H54 (cell line): ENCODE data around the gene SYNDIG1.

Experiments
- DNase-seq: peaks from one replicate; pipeline ENCODE4 v3.0.0; 2011; ENCODE audit warnings: low spot score, mixed read lengths; ENCODE audit not compliant: insufficient read length
- FAIRE-seq: peaks from 3 replicates; lab custom pipeline; 2011; peaks lifted over from hg19 to GRCh38; lab: Jason Lieb, UNC
- POLR2A ChIP-seq: IDR thresholded peaks from 2 replicates; pipeline ENCODE4 v1.6.1; 2011; ENCODE audit warnings: low read depth, mild to moderate bottlenecking, low read length

Gene SYNDIG1

DNA sequence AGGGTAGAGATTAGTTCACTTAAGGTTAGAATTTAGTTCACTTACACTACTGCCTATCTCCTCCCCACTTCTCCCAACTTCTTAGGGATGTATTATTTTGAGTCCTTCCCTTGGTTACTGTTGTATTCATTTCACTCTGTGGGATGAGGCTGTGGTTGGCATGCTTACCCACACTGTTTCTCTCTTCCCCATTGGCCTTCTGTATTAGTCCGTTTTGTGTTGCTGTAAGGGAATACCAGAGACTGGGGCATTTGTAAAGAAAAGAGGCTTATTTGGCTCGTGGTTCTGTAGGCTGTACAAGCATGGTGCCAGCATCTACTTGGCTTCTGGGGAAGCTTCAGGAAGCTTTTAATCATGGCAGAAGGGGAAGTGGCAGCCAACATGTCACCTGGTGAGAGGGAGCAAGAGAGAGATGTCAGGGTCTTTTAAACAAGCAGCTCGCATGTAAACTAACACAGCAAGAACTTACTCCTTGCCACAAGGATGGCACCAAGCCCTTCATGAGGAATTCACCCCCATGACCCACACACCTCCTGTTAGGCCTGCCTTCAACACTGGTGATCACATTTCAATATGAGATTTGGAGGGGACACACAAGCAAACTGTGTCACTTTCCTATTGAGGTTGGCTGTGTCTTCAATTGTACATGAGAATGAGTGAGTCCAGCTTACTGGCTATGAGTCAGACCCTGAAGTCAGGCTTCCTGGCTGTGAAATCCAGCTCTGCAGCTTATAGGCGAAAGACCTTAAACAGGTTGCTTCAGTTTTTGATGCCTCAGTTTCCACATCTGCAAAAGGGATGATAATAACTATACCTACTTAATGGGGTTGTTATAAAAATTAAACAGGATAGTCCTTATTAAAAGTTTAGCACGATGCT lies 53.3 kb downstream of the SYNDIG1 start:
- TF ChIP-seq POLR2A, result no peak
- no peak for FAIRE-seq
- no peak for DNase-seq

DNA sequence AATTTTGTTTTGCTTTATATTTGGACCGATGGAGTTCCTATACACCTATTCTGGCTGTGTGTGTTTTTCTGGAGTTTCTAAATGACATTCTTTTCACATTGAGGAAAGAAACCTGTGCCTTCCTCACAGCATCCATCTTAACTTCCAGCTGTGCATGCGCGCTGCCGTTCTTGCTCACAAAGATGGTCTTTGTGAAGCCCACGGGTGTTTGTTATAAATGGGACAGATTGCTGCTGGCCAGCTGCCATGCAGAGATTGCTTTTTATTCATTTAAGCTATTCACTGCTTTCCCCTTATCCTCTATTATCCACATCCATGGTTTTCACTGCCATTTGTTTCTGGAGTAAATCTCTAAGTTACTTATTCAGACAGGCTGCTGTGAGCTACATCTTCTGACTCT lies 54.2 kb downstream of the SYNDIG1 start:
- no peak for FAIRE-seq
- no peak for DNase-seq
- no peak for TF ChIP-seq POLR2A

DNA sequence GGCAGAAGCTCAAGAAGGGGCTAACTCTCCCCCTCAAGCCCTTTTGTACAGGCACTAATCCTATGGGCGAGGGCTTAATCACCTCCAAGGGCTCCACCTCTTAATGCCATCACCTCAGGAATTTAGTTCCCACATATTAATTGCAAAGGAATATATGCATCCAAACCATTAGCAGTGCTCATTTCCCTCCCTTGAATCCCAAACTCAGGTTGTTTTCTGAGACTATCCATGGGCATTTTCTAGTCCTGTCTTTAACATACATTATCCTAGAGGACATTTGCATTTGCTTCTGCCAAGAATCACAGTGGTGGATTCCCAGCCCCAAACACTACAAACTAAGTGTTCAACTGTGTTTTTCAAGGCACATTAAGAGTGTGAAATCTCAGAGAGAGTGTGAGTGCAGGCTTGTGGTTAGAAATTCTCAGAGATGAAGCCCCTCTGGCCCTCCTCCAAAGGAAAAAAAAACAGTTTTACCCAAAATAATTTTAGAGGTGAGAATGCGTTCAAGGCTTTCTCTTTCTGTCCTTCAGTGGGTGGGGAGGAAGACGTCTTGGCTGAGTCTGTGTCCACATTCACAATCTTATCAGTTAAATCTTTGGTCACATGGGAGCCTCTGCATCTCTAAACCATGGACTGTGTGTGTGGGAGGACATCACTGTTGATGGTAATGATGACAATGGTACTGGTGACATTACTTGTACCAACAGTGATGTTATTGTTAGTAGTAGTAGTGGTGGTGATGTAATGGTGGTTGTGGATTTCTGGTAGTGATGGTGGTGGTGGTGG lies 59.3 kb downstream of the SYNDIG1 start:
- DNase-seq (no peak), FAIRE-seq (no peak)
- no peak for TF ChIP-seq POLR2A

DNA sequence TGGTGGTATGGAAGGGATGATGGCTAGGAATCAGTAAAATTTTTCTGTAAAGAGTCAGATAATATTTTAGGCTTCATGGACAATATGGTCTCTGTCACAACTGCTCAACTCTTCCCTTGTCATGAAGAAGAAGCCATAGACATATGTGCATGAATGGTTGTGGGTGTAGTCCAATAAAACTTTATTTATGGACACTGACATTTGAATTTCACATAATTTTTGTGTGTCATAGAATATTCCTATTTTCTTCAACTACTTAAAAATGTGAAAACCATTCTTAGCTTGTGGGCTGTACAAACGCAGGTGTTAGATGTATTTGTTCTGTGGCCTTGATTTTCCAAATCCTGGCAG lies 59.9 kb downstream of the SYNDIG1 start:
- FAIRE-seq, result no peak
- DNase-seq, result no peak

DNA sequence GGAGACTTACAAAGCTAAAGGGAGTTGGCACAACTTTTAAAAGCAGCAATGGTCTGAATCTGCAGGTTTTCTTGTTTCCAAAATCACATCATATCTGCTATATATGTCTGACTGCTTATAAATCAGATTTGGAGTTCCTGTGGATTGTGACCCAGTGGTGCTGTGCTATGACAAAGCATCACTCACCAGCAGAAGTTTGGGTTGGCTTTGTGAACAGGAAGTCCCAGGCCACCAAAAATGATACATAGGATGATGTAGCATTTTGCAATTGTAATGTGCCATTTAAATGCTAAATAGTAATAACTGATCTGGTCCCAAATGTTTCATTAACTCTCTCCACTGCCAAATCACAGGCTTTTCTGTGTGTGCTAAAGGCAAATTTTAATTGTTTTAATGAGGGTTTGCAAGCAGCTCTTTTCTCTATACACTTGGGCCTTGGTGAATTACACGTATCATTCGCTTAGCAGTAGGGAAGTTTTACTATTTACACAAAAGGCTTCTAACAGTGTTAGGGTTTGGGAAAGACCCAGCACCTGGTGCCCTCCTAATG lies 60.8 kb downstream of the SYNDIG1 start:
- no peak for TF ChIP-seq POLR2A
- no peak for FAIRE-seq
- DNase-seq, result no peak

More for the DNA sequence above, 59.9 kb downstream of the SYNDIG1 start:
- TF ChIP-seq POLR2A, result no peak

DNA sequence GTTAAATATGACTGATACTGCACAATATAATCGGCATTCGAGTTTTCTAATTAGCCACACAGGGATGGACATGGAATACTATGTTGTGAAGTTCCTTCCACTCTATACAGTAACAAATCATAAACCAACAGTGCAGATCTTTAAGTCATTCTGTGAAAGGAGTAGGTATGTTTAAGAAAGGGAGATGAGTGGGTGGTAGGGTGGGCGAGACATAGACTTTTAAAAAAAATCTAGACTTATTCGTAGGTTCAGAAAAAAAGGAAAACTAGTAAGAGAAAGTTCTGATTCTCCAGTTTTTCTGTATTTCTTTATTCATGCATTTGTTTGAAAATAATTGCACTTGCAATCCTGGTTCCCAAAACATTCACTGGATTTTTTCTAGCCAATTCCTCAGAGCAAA lies 61.8 kb downstream of the SYNDIG1 start:
- no peak for FAIRE-seq
- TF ChIP-seq POLR2A, result no peak
- DNase-seq, result no peak

DNA sequence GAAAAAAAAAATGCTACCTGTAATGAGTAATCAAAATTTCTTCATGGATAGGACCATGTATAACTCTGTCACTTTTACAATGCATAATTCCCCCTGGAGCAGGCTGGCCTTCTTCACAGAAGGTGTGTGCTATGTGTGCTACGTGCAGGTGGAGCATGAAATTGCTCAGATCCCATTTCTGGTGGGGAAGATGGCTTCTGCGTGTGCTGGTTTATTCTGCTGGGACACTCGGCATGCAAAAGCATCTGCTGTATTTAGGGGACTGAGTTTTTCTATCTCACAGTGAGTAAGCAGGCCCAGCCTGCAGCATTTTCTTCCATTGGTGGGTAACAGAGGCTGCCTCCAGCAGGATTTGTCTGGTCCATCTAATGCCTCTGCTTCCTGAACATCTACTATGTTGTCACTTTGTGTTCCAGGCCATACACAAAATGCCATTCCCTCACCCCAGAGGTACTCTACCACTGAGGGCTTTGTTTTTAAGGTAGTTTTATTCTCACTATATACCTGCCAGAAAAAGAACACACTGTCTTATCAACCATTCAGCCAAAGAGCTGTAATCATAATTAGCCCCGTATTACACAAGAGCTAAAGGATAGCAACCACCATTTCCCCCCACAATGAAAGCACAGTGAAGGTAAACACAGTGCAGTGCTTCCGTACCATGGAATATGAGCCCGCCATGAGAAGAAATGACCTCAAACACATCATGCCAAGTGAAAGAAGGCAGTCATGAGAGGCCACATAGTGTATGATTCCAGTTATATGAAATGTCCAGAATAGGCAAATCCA lies 62.4 kb downstream of the SYNDIG1 start:
- DNase-seq (no peak), FAIRE-seq (no peak)
- TF ChIP-seq POLR2A, result no peak

DNA sequence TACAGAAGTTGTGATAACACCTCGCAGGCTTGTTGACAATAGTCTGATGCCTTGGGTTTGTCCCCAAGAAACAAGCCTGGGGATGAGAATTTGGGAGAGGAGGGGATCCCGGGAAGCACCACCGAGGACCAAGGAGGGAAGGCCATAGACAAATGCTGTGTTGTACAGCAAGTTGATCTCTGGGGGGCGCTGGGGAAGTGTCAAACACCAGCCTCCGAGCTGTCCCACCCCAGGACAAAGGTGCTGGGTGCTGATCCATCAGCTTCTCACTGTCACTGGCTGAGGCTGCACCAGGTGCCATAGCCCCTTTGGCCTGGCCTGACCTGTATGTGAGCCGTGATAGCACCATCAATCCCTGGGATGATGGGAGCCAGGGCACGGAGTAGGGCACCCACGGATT lies 64.0 kb downstream of the SYNDIG1 start:
- no peak for TF ChIP-seq POLR2A
- FAIRE-seq, result no peak
- no peak for DNase-seq

DNA sequence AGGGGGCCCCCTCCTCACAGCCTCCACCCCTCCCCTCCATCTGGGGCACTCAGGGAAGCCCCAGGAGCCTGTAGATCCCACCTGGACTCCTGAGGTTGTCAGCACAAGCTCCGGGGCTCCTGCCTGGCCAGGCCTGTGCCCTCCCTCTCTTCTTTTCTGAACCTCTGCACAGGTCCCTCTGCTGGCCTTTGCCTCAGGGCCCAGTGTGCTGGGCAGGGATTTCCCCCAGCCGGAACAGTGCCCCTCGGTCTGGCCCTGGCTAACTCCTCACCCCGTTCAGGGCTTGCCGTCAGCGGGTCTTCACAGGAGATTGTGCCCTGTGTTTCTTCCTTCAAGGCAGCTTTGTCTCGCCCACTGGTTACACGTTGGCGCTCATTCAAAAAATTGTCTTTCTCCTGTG lies 64.9 kb downstream of the SYNDIG1 start:
- no peak for TF ChIP-seq POLR2A
- FAIRE-seq, result no peak
- DNase-seq, result no peak

DNA sequence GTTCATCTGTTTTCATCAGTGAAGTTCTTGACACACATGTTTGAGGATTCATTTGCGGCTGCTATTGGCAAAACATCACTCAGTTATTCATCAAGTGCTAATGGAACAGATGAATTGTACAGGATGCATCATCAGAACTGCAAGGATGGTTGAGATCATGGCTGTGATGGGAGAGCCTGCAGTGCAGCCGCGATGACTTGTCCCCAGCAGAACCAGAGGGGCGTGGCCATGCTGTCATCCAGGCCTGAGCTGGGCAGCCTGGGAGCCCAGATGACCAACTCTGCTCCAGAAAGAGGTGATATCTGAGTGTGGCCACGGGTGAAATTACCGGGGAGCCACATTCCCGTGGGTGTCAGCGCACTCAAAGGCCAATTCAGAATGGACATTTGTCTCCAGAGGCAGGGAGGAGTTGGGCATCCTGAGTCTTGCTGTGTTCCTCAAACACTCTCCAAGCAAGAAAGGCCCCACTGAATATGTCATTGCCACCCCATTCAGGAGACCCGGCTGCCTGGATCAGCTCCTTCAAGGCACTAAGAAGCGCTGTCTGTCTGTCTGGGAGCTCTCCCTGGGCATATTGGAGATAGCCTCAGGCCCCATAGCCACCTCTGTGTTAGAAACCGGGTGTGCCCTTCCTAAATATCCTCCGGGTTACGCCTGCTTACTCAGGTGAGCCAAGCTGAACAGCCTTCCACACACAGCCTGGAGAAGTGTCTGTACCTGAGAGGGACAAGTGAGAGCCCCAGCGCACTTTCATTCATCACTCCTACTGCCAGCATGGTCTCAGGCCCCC lies 66.7 kb downstream of the SYNDIG1 start:
- TF ChIP-seq POLR2A, result no peak
- DNase-seq (no peak), FAIRE-seq (no peak)

DNA sequence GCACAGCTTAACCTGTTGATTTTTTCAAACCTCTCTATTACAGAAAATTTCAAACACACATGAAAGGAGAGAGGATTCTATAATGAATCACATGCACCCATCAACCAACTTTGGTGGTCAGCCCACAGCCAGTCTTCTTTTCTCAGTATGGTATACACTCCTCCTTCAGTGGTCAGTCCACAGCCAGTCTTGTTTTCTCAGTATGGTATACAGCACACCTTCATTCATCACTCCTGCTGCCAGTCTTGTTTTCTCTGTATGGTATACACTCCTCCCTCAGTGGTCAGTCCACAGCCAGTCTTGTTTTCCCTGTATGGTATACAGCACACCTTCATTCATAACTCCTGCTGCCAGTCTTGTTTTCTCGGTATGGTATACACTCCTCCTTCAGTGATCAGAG lies 67.8 kb downstream of the SYNDIG1 start:
- TF ChIP-seq POLR2A, result no peak
- no peak for FAIRE-seq
- DNase-seq, result no peak

DNA sequence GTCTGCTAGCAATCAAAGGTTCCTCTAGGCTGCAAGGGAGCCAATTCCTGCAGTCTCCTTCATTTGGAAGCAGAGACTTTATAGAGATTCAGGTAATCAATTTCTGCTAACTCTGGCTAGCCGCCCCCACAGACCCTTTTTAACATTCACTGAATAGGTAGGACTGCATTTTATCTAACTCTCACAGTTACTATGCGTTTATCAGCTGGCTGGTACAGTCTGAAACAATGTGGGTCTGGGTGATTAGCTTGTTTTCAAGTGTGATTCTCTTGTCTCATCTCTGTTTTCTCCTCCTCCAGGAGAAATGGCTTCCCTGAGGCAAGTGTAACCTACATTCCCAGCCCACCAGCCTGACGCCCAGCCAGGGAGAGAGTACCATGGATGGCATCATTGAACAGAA lies 73.3 kb downstream of the SYNDIG1 start:
- no peak for FAIRE-seq
- DNase-seq, result no peak
- no peak for TF ChIP-seq POLR2A

DNA sequence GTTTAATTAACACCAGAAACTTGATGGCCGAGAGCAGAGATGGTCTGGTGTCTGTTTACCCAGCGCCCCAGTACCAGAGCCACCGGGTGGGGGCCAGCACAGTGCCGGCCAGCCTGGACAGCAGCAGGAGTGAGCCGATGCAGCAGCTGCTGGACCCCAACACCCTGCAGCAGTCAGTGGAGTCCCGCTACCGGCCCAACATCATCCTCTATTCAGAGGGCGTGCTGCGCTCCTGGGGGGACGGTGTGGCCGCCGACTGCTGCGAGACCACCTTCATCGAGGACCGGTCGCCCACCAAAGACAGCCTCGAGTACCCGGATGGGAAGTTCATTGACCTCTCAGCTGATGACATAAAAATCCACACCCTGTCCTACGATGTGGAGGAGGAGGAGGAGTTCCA lies 73.7 kb downstream of the SYNDIG1 start:
- FAIRE-seq (no peak), DNase-seq (no peak)
- TF ChIP-seq POLR2A, result no peak
